T-helper 1 cell treated with Interleukin-12 subunit alpha and Interleukin-12 subunit beta and Interleukin-4 antibody, amounts not matched to agents 30 ng/mL and 1 ng/mL, for 36 hours (primary cell): ENCODE data around the gene C22orf39. TPM values are rescaled to one million over a fixed set of nuclear protein-coding genes. Genes with fewer than 3 reads are reported as not detected.

Experiments used
- intact Hi-C: fragments of 100-400 bp; cut with micrococcal nuclease; formaldehyde crosslinking; loops from one replicate; pipeline ENCODE4 v1.15.1; 2024
- total RNA-seq: library from RNA; stranded (reverse); gene quantifications from 2 replicates; pipeline ENCODE4 v1.2.3, GENCODE V29; 2022

C22orf39 gene
- total RNA-seq, 1 donor from 2014 or later, result 33.0 TPM

DNA sequence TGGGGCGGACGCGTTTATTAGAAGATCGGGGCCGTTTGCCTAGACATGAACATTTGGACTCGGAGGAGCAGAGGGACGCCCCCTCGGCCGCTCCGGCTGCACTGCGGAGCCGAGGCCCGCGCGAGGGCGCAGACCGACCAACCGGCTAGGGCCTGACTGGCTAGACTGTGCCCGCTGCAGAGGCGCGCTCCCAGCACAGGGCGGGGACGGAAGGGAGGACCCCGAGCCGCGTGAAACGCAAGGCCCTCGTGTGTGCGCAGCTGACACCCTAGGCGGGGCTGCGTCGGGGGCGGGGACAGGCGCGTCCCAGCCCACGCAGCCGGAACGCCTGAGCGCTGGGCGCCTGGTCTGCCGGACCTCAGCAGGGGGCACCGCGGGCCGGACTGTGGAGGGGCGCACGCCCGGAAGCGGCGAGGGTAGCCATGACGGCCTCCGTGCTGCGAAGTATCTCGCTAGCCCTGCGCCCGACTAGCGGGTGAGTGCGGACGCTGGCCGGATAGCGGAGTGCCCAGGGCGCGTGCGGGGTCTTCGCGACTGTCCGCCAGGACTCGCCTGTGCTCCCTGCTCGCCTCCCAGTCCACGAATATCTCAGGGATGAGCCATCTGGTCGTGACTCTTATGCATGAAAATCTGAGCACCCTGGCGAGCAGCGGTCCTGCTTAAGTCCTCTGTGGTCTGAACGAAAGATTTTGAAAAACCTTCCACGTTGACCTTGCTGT lies 15.2 kb downstream of the C22orf39 start, which contains the start of gene MRPL40:
TSS of gene MRPL40 (plus strand) at position 413 of the 719 bp plus-strand sequence. CDS start at position 423, 10 bp downstream.
- intact Hi-C loops, result loop anchor here (1.0 to 5.0 kb wide), 6 partner anchors 15 to 425 kb away; partner anchors contain the start of genes C22orf39, CDC45, DGCR2 and ESS2

DNA sequence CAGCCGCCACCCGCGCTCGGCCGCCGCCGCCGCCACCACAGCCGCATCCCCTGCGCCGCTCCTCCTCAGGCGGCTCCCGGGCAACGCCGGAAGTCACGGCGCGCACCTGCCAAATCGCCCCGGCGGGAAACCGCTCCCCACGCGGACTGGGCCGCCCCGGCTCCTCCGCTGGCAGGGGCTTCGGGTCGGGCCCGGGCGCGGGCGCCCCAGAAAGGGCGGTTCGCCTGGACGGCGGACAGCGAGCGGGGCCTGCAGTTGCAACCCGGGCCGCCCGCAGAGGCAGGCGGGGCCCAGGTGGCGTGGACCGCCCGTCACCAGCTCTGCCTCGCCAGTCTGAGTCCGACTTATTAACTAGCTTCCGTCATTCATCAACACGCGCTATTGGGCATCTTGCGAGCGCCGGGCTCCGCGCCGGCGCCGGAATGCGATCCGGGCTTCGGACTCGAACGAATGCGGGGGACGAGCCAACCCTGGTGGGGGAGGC lies 15.8 kb downstream of the C22orf39 start, which contains the start of gene HIRA:
TSS of gene HIRA (minus strand) at position 85 of the 484 bp plus-strand sequence. CDS start 257 bp downstream, outside the sequence.
- intact Hi-C loops, result loop anchor here (1.0 to 5.0 kb wide), 7 partner anchors 16 to 426 kb away; partner anchors contain the start of genes C22orf39, CDC45, CLTCL1 and DGCR2

DNA sequence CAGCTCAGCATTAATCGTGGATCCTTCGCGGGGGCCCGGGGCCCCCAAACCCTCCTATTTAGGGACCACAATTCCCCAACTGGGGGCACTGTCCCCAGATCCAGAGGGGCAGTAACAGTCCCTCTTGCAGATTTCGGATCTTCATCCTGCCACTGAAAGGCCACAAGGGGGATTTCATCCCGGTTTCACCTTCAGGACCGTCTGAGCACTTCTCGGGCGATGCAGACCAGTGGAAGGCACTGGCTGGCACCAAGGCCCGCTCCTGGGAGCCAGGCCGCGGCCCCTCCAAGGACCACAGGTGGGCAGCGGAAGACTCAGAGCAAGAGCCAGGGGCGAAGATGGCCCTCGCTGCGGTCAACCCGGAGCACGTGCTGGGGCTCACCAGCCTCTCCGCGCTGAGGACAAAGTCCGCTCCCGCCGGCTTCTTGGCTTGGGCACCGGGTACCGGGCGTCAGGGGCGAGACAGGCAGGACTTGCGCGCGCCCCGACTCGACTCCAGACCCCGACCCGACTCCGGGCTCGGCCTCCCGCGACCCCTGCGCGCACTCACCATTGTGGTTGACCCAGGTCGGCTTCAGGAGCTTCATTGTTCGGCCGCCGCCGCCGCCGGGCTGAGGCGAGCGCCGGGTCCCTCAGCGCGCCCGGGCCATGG lies 16.5 kb downstream of the C22orf39 start:
- intact Hi-C loops, result loop anchor here (1.0 to 5.0 kb wide), 4 partner anchors 12 to 426 kb away; partner anchors contain the start of genes CLTCL1 and DGCR2

DNA sequence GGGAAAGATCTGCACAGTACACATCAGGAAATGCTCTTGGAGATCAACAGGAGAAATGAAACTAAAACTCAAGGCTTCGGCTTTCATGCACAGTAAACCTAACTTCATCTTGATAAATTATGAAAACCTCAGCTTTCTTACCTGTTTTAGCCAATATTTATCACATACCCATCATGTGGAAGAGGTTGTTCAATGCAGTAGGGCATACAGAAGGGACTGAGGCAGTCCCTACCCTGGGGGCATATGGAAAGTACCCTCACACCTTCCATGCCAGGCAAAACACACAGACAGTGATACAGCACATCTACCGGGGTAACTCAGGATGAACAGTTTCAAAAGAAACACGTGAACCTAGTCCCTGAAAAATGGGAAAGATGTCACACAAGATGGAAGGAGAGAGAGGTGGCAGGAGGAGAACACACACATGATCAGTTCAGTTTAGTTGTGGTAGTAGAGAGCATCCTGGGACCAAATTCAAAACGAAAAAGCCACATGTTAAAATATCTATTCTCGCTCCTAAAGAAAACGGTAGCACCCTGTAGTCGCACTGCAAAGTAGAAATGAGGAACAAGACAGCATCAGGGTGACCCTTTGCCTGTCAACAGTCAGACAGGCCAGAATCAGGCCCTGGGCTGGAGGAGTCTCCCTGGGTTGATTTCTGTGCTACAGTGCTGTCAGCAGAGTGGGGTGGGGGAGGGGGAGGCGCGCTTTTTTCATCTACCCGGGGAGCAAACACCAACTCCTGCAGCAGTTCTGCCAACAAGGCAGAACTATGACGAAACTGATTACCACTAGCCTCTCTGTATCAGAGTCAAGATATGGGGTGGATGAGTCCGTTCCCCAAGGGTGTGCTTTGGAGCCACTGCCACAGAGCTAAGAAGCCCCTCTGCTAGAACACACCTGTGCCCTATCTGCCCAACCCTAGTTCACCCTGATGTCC lies 17.3 kb downstream of the C22orf39 start:
- intact Hi-C loops, result loop anchor here (1.0 to 5.0 kb wide), 4 partner anchors 11 to 427 kb away; partner anchors contain the start of genes CLTCL1 and DGCR2

DNA sequence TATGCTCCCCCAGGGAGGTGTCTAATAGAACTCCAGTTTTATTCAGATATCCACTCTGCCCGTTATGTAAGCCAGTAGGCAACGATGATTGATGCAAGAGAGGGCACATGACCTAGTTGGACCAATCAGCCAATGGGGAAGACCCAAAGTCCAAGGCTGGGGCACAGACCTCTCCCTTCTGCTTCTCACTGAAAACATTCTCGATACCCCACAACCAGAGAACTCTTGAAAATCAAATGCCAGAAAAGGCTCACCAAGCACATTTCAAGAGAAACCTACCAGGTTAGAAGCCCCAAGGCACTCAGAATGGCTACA lies 23.4 kb downstream of the C22orf39 start:
- intact Hi-C loops, result no loop called here

DNA sequence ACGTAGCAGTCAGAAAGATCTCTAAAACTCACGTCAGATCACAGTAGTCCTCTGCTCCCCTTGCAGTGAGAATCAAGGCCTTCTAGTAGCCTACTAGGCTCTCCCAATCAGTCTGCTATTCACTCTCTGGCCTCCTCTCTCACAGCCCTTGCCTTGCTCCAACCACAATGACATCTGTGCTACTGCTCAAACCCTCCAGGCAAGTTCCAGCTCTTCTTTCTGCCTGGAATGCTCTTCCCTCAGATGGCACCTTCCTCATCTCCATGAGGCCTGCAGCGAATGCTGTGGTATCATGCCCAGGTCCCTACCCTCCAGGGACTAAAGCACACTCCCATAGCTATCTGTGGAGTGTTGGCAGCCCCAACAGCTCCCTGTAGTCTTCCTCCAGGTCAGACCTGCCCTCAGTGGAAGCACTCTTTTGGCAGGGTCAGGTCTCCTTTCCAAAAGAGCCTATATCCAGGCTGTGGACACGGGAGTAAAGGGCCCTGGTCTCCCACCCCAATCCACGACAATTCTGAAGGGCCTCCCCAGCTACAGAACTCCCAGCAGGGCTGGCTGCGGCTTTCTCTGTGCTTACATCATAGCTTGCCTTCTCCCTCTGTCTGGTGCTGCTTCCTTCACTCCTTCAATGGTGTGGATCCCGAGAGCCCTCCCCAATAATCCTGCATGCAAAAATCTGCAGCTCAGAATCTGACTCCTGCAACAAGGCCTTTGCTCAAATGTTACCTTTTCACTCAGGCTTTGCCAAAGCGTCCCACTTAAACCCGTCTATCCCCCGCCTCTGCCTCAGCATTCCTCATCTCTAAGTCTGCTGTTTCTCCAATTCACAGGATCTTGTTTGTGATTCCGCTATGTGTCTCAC lies 24.8 kb downstream of the C22orf39 start:
- intact Hi-C loops, result no loop called here

DNA sequence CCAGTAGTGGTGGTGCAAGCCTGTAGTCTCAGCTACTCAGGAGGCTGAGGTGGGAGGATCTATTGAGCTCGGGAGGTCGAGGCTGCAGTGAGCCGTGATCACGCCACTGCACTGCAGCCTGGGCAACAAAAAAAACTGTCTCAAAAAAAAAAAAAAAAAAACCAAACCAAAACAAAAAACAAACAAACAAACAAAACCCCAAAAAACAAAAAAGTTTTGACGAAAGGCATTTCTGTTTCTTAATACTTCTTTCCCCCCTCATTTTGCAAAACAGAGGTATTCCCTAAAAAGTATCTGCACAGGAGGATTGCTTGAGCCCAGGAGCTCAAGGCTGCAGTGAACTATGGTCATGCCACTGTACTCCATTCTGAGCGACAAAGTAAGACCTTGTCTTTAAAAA lies 27.2 kb downstream of the C22orf39 start:
- intact Hi-C loops, result no loop called here

DNA sequence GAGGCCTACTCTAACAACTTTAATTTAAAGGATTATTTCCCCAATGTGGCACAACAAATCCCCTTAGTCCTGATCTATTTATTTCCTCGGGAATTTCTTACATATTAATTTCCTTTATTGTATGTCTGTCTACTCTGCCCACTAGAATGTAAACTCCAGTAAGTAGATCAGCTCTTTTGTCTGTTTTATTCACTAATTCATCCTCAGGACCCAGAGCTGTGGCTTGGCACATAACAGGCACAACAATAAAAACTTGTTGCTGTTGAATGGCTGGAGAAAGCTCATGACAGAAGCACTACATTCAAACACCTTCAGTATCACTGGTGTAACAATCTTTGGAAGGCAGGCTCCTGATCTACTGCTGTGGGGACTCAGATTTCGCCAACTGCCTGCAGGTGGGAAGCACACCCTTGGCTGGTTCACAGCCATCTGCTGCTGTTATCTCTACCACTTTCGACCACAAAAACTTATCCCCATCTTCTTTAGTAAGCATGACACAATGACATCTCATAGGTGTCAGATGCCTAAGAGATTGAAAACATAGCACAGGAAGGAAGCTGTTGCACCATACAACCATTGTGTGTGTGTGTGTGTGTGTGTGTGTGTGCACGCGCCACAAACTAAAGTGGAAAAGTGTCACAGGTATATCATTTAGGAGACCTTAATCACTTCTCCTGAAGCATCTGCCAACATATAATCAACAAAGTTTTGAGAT lies 27.9 kb downstream of the C22orf39 start:
- intact Hi-C loops, result loop anchor here (1.0 kb wide), 2 partner anchors 11 to 28 kb away; partner anchors contain the start of gene C22orf39

DNA sequence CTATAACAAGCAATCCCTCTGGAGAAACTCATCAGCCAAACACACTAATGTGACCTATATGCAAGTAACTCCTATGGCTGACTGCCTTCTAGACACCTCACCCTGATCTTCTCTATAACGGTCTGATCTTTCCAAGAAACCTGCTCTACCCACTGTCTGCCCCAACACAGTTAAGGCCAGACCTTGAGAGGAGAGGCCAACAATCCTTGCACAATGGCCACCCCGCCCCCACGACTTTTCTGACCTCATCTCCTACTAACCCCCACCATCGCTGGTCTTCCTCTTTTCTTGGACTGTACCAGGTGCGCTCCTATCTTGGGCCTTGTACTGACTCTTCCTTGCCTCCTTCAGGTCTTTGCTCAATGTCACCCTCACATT lies 28.4 kb downstream of the C22orf39 start:
- intact Hi-C loops, result loop anchor here (1.0 kb wide), 2 partner anchors 11 to 28 kb away; partner anchors contain the start of gene C22orf39

DNA sequence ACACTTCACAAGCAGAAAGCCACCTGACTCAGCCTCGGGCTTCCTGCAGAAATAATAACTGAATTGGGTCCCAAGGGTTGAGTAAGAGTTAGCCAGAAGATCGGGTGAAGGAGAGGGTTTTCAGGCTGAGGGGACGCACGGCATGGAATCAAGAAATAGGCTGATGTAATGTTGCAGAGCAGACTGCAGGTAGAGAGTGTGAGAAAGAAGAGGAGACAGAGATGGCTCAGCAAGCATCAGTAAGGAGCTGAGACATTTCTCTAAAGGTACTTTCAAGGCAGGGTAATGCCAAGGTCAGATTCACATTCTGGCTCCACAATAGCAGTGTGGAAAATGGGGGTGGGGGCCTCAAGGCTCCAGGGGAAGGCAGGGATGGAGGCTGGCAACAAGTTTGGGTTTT lies 34.6 kb downstream of the C22orf39 start:
- intact Hi-C loops, result no loop called here

DNA sequence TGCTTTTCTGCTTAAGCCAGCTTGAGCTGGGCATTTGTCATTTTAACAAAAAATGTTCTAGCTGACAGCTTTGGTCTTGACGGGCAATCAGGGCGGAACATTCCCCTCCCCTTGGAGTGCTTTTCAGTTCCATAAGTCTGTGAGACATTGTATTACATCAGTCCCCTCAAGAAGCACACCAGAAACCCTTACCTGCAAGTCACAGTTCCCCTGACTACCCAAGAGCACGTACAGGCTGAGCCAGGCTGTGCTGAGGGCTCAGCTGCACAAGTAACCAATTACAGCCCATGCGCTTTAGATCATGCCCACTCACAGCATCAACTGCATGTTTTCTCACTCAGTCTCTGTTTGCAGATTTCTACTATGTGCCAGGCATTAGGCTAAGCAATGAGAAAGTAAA lies 35.0 kb downstream of the C22orf39 start:
- intact Hi-C loops, result no loop called here

DNA sequence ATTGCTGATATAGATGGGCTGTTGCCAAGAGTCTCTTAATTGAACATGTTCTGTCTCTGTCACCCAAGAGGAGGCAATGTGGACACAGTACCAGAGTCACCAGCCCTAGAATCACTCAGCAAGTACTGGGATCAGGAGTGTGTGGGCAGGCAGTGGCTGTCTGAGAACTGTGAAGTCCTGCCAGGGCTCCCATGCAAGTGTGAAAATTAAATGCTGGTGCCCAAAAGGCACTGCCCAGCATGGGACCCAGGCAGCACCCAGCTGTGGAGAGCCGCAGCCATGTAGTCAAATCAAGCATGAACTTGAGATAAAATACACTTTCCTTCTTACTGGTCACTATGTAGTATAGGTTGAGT lies 35.8 kb downstream of the C22orf39 start:
- intact Hi-C loops, result no loop called here

DNA sequence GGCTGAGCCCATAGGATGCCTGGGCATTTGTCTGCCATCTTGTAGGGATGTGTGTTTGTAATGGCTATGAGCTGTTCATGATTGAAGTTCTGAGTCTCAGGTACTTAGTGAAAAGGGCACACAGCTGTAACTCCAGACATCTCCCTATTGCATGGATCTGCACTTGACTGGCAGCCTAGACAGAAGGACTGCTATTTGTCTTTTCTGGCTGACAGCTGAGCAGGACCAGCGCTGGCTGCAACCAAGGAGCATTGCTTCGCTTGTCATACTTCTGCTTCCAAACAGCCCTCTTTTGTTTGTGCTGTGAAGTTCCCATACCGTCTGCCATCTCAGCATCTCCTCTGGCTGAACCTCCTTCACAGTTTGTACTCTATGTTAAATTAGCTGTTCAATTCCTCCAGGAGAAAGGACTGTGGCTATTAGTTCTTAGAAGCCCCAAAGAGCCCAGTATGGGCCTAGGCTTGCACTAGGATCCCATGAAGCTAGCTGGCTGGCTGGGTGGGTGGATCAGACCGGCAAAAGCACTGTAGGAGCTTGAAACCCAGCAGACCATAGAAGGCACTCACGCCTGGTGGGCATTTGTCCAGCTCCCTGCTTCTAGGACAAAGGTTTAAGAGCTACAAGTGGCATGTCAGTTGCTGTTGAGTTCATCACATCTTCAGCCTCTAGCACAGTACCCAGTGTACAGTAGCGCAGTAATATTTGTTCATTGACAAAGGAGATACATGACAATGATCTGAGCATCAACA lies 36.4 kb downstream of the C22orf39 start:
- intact Hi-C loops, result no loop called here

DNA sequence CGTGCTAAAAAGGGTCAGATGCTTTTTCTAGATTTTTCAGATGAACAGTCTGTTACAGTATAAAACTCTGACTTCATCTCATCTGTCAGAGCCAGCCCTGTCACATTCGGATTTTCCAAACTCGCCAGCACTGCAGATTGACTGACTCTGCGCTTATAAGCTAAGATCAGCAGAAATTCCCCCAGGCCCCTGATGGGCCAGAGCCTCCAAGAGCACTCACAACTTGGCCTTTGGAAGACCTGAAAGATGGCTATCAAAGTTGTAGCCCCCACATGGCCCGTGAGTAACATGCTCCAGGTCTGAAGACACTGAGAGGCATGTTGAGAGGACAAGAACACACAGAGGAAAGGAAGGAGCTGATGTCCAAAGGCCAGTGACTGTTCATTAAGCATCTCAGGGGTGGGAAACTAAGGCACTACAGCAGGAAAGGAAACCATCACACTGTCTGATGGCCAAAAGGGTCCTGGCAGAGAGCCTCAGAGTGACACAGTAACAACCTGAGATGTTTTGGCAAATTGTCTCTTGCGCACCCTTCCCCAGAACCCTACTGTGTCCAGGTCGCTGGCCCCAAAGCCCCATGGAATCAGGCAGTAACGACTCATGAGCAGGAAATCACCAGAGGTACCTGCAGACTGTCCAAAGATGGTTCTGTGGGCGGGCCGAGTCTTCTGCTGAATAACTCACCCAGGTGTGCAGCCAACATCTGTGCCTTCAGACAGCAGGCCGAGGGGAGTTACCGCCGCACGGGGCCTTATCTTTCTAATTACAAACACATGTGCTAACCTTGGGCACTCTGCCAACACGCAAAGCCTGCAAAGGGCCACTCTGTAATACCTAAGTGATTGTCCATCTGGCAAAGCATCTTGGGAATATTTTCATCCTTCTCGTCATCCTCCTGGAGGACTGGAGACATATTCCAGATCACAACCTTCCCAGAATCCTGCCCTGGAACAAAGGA lies 39.6 kb downstream of the C22orf39 start:
- intact Hi-C loops, result loop anchor here (10.0 kb wide), 1 partner anchor 227 kb away; no protein-coding TSS in a partner anchor

DNA sequence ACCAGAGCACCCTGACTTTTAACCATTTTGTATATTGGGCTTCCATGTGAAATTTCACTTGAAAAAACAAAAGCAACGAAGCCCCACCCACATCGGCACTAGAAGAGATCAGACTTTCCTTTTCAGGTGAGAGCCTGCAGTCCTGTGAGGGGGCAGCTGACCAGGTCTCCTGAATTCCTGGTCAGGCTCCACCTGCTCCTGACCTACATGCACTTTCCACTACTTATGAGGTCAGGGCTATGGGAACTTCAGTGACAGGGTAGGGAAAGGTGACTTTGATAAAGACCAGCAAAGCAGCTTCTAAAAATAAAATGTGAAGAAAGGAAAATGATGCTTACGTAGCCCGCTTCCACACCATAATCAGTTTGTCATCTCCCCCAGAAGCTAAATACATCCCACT lies 40.7 kb downstream of the C22orf39 start:
- intact Hi-C loops, result loop anchor here (10.0 kb wide), 1 partner anchor 228 kb away; no protein-coding TSS in a partner anchor

DNA sequence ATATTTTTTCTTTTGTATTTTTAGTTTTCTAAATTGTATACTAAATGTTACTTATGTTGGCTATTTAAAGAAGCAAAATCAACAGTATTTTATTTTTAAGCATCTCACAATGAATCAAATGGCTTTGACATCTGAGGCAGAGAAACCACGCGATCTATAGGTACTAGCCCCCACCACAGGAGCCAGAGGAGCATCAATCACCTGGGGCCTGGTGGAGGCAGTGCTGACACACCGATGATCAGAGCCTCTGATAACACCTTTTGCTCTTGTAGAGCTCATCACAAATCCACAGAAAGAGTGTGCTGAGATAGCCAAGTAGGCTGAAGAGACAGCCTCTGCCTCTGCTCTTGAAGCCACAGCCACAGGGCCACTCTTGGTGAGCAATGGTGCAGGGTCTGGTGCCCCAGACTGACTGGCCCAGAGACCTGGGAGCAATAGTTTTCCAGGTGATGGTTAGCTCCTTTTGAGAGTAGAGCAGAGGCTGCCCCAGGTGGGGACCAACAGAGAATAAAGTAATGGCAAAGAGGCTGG lies 41.2 kb downstream of the C22orf39 start:
- intact Hi-C loops, result loop anchor here (10.0 kb wide), 1 partner anchor 228 kb away; no protein-coding TSS in a partner anchor

DNA sequence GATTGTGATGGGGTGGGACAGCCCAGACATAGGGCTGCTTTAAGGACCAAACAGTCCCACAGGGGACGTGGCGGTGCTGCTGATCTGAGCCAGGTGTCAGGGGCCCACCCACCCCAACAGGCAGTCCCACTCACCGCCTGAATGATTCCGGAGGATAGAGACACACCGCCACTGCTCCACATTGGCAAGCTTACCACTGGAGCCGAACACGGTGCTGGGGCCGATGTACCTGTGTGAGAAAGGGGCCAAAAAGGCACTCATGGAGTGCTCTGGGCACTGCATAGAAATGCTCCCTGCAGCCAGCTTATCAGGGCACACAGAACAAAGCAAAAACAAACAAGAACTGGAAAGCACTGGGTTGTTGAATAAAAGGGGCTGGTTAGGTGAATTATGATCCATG lies 41.9 kb downstream of the C22orf39 start:
- intact Hi-C loops, result loop anchor here (10.0 kb wide), 1 partner anchor 229 kb away; no protein-coding TSS in a partner anchor
